Muscle of arm (tissue), 12 donors: ENCODE measurements around the gene HERC4. TPM values are rescaled to one million over a fixed set of nuclear protein-coding genes. Genes with fewer than 3 reads are reported as not detected.
"Not testable (repeated sequence)": the region's sequence is repeated elsewhere in the genome, so short reads cannot be mapped to it uniquely, and the experiment has no call there.

Source experiments
- DNase-seq: peaks from one replicate; pipeline ENCODE4 v3.0.0-alpha.2; 2013
- polyA plus RNA-seq, 12 donors: library from polyadenylated mRNA; unstranded; fragments of 120-200 nt; gene quantifications; one replicate each; pipeline ENCODE4 v1.2.1, GENCODE V29; 2013; ENCODE audit not compliant: insufficient read length in 12 of 12

Gene HERC4
- polyA plus RNA-seq, 12 donors: 27.8 to 47.8 (median 36.1) TPM; not detected in 1

GRCh38 chr10:67969875-67970274, 105.2 kb downstream of the HERC4 start:
- no peak for DNase-seq

- not testable (repeated sequence) for DNase-seq
Observed at GRCh38 chr10:67966035-67966434, 109.0 kb downstream of the HERC4 start.

DNA sequence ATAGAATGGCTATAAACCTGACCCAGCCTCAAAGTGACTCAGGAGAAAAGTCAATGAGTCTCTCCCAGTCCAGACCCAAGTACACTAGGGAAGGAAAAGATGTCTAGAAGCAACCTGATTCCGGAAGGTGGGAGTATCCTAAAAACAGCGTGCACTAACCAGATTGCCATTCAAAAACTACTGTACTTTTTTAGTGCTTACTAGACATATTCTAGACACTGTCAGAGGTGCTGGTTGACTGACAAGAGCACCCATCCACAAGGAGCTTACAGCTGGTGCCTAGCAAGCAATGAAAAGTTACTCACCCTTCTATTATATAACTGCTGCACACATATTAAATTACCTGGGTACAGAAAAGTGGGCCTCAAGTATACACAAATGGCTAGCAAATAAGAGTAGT, 109.6 kb downstream of the HERC4 start:
- no peak for DNase-seq

GRCh38 chr10:67959839-67960476, 115.1 kb downstream of the HERC4 start:
- DNase-seq: no peak

GRCh38 chr10:67955614-67956013, 119.5 kb downstream of the HERC4 start:
- no peak for DNase-seq

DNA sequence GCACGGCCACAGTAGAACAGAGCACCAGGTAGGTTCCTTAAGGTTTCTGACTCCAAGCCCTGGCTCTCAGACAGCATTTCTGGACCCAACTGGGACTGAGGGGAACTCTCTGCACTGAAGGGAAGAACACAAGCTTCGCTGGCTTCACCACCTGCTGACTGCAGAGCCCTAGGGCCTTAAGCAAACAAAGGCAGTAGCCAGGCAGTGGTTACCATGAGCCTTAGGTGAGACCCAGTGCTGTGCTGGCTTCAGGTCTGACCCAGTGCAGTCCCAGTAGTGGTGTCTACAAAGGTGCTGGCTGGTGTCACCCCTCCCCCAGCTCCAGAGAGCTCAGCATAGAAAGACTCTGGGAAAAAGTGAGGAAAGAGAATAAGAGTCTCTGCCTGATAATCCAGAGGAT, 131.2 kb downstream of the HERC4 start:
- DNase-seq: no peak

DNA sequence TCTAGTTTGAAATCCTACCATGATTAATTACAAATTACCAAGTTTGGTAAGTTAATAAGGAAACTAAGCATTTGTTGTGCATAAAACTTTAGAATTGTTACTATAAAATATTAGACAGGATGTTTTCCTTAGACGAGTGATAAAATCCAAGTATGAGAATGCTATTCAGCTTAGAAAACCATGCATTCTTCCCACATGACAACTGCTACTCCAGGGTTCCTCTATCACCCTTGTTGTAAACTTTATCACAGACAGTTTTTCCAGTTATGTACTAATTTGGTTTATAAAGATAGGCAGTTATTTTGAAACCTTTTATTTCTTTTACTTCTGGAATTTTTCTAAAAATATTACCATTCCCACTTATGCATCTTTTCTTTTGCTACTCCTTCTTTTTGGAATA, 138.7 kb downstream of the HERC4 start:
- no peak for DNase-seq

DNA sequence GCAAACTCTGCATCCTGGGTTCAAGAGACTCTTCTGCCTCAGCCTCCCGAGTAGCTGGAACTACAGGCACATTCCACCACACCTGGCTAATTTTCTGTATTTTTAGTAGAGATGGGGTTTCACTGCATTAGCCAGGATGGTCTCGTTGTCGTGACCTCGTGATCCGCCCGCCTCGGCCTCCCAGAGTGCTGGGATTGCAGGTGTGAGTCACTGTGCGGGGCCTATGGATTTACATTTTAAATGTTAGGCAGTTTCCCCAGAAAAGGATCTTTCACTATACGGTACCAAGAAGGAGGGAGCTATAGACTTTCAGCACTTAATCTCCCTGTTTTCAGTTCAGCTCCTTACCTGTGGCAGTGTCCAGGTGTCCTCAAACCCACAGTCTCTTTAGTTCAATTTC, 139.9 kb downstream of the HERC4 start:
- no peak for DNase-seq

GRCh38 chr10:67934336-67934735, 140.7 kb downstream of the HERC4 start:
- DNase-seq: no peak

- DNase-seq: no peak
Observed at GRCh38 chr10:67933199-67933598, 141.9 kb downstream of the HERC4 start.

GRCh38 chr10:67926951-67927350, 148.1 kb downstream of the HERC4 start:
- no peak for DNase-seq

- DNase-seq: no peak
Observed at GRCh38 chr10:67925449-67926005, 149.6 kb downstream of the HERC4 start.

DNA sequence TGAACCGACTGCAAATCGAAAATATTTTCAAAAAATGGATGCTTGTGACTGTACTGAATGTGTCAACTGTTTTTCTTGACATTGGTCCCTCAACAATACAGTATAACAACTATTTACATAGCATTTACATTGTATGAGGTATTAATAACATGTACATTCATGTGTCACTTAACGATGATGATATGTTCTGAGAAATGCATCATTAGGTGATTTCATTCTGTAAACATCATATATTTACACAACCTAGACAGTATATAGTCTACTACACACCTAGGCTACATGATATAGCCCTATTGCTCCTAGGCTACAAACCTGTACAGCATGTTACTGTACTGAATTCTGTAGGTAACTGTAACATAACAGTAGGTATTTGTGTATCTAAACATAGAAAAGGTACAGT, 150.9 kb downstream of the HERC4 start:
- no peak for DNase-seq

DNA sequence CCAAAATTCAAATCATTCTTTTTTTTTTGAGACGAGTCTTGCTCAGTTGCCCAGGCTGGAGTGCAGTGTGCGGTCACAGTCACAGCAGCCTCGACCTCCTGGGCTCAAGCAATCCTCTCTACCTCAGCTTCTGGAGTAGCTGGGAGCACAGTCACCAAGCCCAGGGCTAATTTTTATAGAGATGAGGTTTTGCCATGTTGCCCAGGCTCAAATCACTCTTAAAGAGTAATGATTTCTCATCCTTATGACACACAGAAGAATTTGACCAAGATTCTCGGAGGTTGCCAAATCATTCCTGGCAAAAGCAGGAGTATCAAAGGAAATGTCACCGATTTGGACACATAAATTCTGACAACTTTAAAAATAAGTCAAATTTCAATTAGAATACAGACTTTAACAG, 151.5 kb downstream of the HERC4 start:
- no peak for DNase-seq

GRCh38 chr10:67921065-67921464, 154.0 kb downstream of the HERC4 start:
- no peak for DNase-seq

GRCh38 chr10:67917679-67918078, 157.4 kb downstream of the HERC4 start:
- no peak for DNase-seq

GRCh38 chr10:67917169-67917568, 157.9 kb downstream of the HERC4 start:
- DNase-seq: no peak

- no peak for DNase-seq
Observed at GRCh38 chr10:67914777-67915340, 160.2 kb downstream of the HERC4 start.

- no peak for DNase-seq
Observed at GRCh38 chr10:67912331-67912946, 162.6 kb downstream of the HERC4 start.

- DNase-seq: no peak
Observed at GRCh38 chr10:67903581-67903980, 171.5 kb downstream of the HERC4 start.

DNA sequence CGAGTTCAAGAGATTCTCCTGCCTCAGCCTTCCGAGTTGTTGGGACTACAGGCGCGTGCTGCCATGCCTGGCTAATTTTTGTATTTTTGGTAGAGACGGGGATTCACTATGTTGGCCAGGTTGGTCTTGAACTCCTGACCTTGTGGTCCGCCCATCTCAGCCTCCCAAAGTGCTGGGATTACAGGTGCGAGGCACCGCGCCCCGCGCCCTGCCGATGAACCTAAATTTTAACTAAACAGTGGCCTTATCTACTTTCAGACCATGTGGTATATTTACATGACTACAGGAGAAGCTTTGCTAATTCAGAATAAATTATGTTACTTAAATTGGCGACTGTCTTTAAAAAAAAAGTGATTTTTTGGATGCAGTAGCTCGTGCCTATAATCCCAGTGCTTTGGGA, 181.4 kb downstream of the HERC4 start:
- no peak for DNase-seq

DNA sequence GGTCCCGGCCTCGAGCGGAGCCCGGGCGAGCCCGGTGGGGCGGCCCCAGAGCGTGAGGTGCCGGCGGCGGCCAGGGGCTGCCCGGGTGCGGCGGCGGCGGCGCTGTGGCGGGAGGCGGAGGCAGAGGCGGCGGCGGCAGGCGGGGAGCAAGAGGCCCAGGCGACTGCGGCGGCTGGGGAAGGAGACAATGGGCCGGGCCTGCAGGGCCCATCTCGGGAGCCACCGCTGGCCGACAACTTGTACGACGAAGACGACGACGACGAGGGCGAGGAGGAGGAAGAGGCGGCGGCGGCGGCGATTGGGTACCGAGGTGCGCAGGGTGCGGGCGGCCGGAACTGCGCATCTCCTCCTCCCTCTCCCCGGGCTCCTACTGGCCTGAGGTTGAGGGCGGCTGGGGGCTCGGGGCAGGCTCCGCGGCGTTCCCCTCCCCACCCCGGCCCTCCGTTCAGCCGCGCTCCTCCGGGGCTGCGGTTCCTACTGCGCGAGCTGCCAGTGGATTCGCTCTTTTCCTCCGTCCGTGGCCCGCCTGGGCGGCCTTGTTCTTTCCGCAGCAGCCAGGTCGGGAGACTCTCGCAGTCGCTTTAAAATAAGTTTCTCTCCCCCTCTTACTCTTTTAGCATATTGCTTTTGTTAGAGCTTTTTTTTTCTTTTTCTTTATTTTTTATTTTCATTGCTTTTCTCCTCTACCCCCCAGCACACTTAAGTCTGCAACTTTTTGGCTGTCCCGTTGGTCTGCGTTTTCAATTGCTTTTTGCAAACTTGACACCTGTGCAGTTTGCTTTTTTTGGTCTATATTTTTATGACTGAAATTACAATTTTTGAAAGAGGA, 190.0 kb downstream of the HERC4 start:
- DNase-seq: peak; percentile 76
